ENCODE measurements around the gene SNAPIN. TPM values are rescaled to one million over a fixed set of nuclear protein-coding genes. Genes with fewer than 3 reads are reported as not detected.

Gene SNAPIN
- total RNA-seq, 3 donors from 2014 or later: 22.6 to 33.7 (median 25.4) TPM

DNA sequence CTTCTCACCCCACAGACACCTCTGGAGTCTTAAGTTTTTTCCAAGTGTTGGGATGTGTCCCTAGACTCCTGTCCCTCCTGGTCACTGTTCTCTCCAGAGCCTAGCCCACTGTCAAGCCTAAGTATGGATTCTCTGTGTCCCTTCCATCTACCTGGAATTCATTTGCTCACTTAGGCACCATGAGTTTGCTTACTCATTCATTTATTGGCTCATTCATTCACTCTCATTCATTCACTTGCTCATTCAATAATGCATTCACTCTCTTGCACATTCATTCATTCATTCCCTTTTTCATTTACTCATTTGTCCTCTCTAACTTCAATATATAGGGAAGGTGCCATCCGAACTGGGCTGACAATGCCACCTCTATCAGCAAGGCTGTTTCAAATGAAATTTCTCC lies 47.1 kb upstream of the SNAPIN start:
- ATAC-seq: no peak
- Histone ChIP-seq H3K4me1 (ENCODE audit: low read depth) (peaks cover 36% of the 10 kb centered on the region), H3K9me3 (no peaks in the 10 kb centered on the region), H3K36me3 (ENCODE audit: low read depth) (no peaks in the 10 kb centered on the region), H3K4me3 (no peak overlapping the region)
- no peak for DNase-seq
- intact Hi-C loops (cut with DNase I, micrococcal nuclease): no loop called here
- TF ChIP-seq CTCF (IDR thresholded peaks at IDR 0.05): no peak

DNA sequence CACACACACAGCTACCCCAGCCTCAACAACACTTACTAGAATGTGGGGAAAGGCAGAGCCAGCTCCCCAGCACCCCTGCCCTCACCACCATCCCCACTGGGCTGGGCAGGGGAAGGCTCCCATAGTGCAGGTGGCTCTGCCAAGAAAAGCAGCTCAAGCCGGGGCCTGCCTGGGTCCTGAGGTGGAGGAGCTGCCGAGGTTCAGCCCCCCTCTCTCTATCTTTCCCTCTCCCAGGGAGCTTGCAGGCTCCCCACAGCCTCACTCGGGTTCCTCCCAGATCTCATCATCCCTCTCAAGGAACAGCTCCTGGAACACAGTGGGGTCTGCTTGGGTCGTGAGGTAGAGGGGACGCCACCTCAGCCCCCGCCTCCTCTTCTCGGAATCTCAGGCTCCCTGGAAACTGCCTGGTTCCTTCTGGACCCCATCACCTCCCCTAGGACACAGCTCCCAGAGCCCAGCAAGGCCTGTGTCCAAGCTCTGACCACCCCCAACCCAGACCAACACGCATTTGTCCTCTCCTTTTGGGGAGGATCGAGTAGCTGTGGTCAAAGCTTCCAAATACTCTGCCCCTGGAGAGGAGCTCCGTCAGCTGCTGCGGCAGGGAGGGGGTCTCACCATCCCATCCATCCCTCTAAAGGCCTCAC lies 46.3 kb upstream of the SNAPIN start:
- peak in 1 of 3 donors; percentile 59 for DNase-seq
- H3K4me1 ChIP-seq (ENCODE audit: low read depth): peaks cover 37% of the 10 kb centered on the region

GRCh38 chr1:153612755-153613331 lies 45.7 kb upstream of the SNAPIN start, which contains the start of gene S100A16:
TSS of gene S100A16 (minus strand) at chr1:153613137. CDS start at chr1:153608151, 4,986 bp downstream.
- Histone ChIP-seq H3K4me1 (ENCODE audit: low read depth) (peaks cover 43% of the 10 kb centered on the region), H3K4me3 (peak within 1 kb of the TSS; percentile 63), H3K36me3 (ENCODE audit: low read depth) (no peaks in the 10 kb centered on the region), H3K9me3 (no peaks in the 10 kb centered on the region)
- intact Hi-C loops (cut with DNase I, micrococcal nuclease): no loop called here
- peak; percentile 65 for ATAC-seq
- DNase-seq: peak; percentile 90 to 94 (median 92)
- no peak for TF ChIP-seq CTCF (IDR thresholded peaks at IDR 0.05)

More for the DNA sequence above, 46.3 kb upstream of the SNAPIN start:
- Histone ChIP-seq H3K9me3 (no peaks in the 10 kb centered on the region), H3K4me3 (peak overlapping the region; percentile 63), H3K36me3 (ENCODE audit: low read depth) (no peaks in the 10 kb centered on the region)
- no peak for TF ChIP-seq CTCF (IDR thresholded peaks at IDR 0.05)
- no peak for ATAC-seq
- intact Hi-C loops (cut with DNase I, micrococcal nuclease): no loop called here

- TF ChIP-seq CTCF (IDR thresholded peaks at IDR 0.05): no peak
- Histone ChIP-seq H3K36me3 (ENCODE audit: low read depth) (no peaks in the 10 kb centered on the region), H3K4me3 (no peak overlapping the region), H3K9me3 (no peaks in the 10 kb centered on the region), H3K4me1 (ENCODE audit: low read depth) (peaks cover 38% of the 10 kb centered on the region)
- DNase-seq (no peak), ATAC-seq (no peak)
- intact Hi-C loops (cut with DNase I, micrococcal nuclease): no loop called here
Observed at GRCh38 chr1:153613406-153613805, 45.1 kb upstream of the SNAPIN start.

DNA sequence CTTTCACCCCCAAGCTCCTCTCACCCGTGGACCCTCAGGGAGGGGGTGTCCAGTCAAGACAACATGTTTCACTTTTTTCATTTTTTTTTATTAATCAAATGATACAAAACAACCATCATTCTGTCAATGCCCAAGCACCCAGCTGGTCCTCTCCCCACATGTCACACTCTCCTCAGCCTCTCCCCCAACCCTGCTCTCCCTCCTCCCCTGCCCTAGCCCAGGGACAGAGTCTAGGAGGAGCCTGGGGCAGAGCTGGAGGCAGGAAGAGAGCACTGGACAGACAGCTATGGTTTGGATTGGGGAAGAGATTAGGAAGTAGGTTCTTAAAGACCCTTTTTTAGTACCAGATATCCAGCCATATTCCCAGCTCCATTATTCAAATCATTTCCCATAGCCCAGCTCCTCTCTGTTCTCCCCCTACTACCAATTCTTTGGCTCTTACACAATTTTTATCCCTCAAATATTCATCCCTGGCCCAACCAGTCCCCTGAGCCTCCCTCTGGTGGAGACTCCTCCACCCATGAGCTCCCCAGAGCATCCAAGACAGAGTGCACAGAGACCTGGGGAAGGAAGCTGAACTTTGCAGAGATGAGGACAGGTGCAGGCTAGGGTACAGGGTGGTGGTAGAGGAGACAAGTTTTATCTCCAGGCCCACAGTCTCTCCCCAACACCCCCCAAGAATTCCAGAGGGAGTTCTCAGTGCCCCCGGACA lies 44.2 kb upstream of the SNAPIN start:
- Histone ChIP-seq H3K4me3 (no peak overlapping the region), H3K9me3 (no peaks in the 10 kb centered on the region), H3K36me3 (ENCODE audit: low read depth) (no peaks in the 10 kb centered on the region), H3K4me1 (ENCODE audit: low read depth) (peaks cover 35% of the 10 kb centered on the region)
- intact Hi-C loops (cut with DNase I, micrococcal nuclease): no loop called here
- peak in 1 of 3 donors; percentile 47 for DNase-seq
- no peak for ATAC-seq
- no peak for TF ChIP-seq CTCF (IDR thresholded peaks at IDR 0.05)

Measured in mucosa of descending colon (tissue), 3 donors.